ENCODE data around the gene ORC6. TPM values are rescaled to one million over a fixed set of nuclear protein-coding genes. Genes with fewer than 3 reads are reported as not detected.

ORC6 gene
- total and polyA plus RNA-seq, 3 experiments from 2014 or later: 1.3 to 56.9 (median 56.6) TPM

DNA sequence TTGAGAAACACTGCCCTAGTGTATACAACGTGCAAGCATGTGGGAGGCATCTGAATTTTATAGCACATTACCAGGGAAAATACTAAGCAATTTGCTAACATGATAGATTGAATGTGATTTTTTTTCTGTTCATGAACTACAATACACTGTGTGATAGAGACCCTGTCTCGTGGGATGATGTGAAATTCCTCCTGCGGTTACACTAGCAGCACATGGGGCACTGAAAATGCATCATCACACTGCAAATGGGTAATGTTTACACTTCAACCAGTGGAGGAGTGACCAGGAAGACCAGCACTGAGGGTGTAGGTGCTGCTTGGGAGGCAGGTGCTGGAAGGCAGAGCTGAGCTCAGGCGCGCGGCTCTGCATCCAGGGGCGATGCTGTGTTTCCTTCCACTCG, 28.8 kb downstream of the ORC6 start:
- Mint-ChIP-seq H3K27ac (no peak overlapping the region), H3K4me3 (no peak overlapping the region), H3K9me3 (no peaks in the 10 kb centered on the region), H3K36me3 (no peaks in the 10 kb centered on the region), H3K4me1 (no peaks in the 10 kb centered on the region), H3K27me3 (peaks cover 0 to 5% of the 10 kb centered on the region in 2 donors)
- Histone ChIP-seq H3K36me3 (ENCODE audit: insufficient read depth, low read length) (no peaks in the 10 kb centered on the region), H3K4me1 (ENCODE audit: insufficient read depth, low read length) (no peaks in the 10 kb centered on the region), H3K4me3 (ENCODE audit: low read length) (no peak overlapping the region), H3K9me3 (ENCODE audit: low read length) (no peaks in the 10 kb centered on the region), H3K27ac (ENCODE audit: low read depth, low read length) (no peak overlapping the region), H3K27me3 (ENCODE audit: insufficient read depth, low read length, poor library complexity, severe bottlenecking) (no peaks in the 10 kb centered on the region)
- POLR2A ChIA-PET: no interaction called here
- CTCF ChIA-PET: no interaction called here
- DNase-seq: no peak

- no peaks in the 10 kb centered on the region for H3K27me3 ChIP-seq (ENCODE audit: insufficient read depth, low read length, poor library complexity, severe bottlenecking)
- H3K4me3 Mint-ChIP-seq: no peak overlapping the region
- H3K4me1 Mint-ChIP-seq: no peaks in the 10 kb centered on the region
- ChIA-PET CTCF (no interaction called here), POLR2A (no interaction called here)
- no peaks in the 10 kb centered on the region for H3K9me3 ChIP-seq (ENCODE audit: low read length)
- H3K36me3 ChIP-seq (ENCODE audit: insufficient read depth, low read length): no peaks in the 10 kb centered on the region
- no peaks in the 10 kb centered on the region for H3K36me3 Mint-ChIP-seq
- no peak overlapping the region for H3K4me3 ChIP-seq (ENCODE audit: low read length)
- H3K4me1 ChIP-seq (ENCODE audit: insufficient read depth, low read length): no peaks in the 10 kb centered on the region
- H3K9me3 Mint-ChIP-seq: peaks cover 0 to 5% (median 0%) of the 10 kb centered on the region in 5 donors
- no peak for DNase-seq
- peaks cover 0 to 5% of the 10 kb centered on the region in 2 donors for H3K27me3 Mint-ChIP-seq
- H3K27ac ChIP-seq (ENCODE audit: low read depth, low read length): no peak overlapping the region
- H3K27ac Mint-ChIP-seq: no peak overlapping the region
Observed at GRCh38 chr16:46719528-46719927, 30.1 kb downstream of the ORC6 start.

DNA sequence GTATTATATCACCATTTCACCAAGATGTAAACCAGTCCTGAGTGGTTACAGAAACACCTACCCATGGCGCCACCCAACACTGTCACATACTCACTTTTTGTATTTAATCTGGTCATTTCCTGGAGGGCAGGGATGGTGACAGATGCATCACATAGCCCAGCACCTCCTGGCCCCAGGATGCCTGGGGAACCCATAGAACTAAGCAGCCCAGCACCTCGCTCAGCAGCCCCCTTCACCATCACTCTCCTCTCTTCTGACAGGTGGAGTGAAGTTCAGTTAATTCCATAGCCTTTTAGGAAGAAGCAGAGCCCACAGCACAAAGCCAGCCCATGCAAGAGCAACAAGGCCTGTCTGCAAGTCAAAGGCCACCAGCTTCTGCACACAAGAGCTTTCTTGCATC, 31.2 kb downstream of the ORC6 start:
- ChIA-PET CTCF (no interaction called here), POLR2A (no interaction called here)
- Histone ChIP-seq H3K36me3 (ENCODE audit: insufficient read depth, low read length) (no peaks in the 10 kb centered on the region), H3K27me3 (ENCODE audit: insufficient read depth, low read length, poor library complexity, severe bottlenecking) (no peaks in the 10 kb centered on the region), H3K9me3 (ENCODE audit: low read length) (no peaks in the 10 kb centered on the region), H3K4me1 (ENCODE audit: insufficient read depth, low read length) (no peaks in the 10 kb centered on the region), H3K27ac (ENCODE audit: low read depth, low read length) (no peak overlapping the region), H3K4me3 (ENCODE audit: low read length) (no peak overlapping the region)
- no peak for DNase-seq
- Mint-ChIP-seq H3K27ac (no peak overlapping the region), H3K27me3 (no peaks in the 10 kb centered on the region), H3K9me3 (peaks cover under 1 to 8% (median 2%) of the 10 kb centered on the region in 5 donors), H3K4me1 (no peaks in the 10 kb centered on the region), H3K36me3 (peaks cover 0 to under 1% (median 0%) of the 10 kb centered on the region in 3 donors), H3K4me3 (no peak overlapping the region)

DNA sequence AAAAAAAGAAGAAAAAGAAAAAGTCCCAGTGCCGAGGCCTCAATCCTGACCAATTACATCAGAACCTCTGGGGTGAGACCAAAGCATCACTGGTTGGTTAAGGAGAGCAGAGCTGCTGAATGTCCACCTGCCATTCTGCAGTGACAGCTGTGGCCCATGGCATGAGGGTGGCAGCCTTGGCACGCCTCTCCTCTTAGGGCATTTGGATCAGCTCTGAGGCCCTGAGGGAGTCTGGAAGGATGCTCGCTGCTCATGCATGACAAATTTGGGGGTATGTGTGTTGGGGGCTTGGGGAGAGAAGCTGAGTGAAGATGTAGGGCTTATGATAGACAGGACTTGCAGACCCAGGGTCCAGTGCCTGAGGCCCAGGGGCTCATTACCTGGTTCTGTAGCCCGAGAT, 32.4 kb downstream of the ORC6 start:
- peaks cover 3 to 8% (median 6%) of the 10 kb centered on the region in 5 donors for H3K9me3 Mint-ChIP-seq
- ChIA-PET CTCF (no interaction called here), POLR2A (no interaction called here)
- H3K27ac ChIP-seq (ENCODE audit: low read depth, low read length): no peak overlapping the region
- H3K4me1 Mint-ChIP-seq: no peaks in the 10 kb centered on the region
- peaks cover 0 to 5% (median 0%) of the 10 kb centered on the region in 3 donors for H3K36me3 Mint-ChIP-seq
- H3K27ac Mint-ChIP-seq: no peak overlapping the region
- H3K36me3 ChIP-seq (ENCODE audit: insufficient read depth, low read length): no peaks in the 10 kb centered on the region
- H3K4me1 ChIP-seq (ENCODE audit: insufficient read depth, low read length): no peaks in the 10 kb centered on the region
- no peaks in the 10 kb centered on the region for H3K9me3 ChIP-seq (ENCODE audit: low read length)
- no peak overlapping the region for H3K4me3 Mint-ChIP-seq
- H3K27me3 ChIP-seq (ENCODE audit: insufficient read depth, low read length, poor library complexity, severe bottlenecking): no peaks in the 10 kb centered on the region
- no peaks in the 10 kb centered on the region for H3K27me3 Mint-ChIP-seq
- no peak overlapping the region for H3K4me3 ChIP-seq (ENCODE audit: low read length)
- DNase-seq: no peak

DNA sequence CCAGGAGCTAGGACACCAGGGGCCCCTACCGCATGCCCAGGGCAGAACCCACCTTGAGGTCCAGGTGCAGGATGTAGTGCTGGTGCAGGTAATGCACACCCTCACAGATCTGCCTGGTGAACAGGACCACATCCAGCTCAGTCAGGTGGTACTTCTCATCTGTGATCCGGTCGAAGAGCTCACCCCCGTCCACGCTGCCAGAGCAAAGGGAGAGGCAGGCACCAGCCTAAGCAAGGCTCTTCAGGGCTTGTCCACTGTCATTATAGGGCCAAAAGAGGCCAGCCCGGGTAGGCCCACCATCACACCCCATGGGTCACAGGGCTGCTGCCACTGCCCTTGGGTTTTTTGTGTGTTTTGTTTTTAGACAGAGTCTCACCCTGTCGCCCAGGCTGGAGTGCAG, 37.7 kb downstream of the ORC6 start:
- Mint-ChIP-seq H3K27me3 (peaks cover 0 to 8% of the 10 kb centered on the region in 2 donors), H3K4me1 (no peaks in the 10 kb centered on the region)
- CTCF ChIA-PET: no interaction called here

GRCh38 chr16:46727630-46728029, 38.2 kb downstream of the ORC6 start:
- POLR2A ChIA-PET: no interaction called here
- no peak overlapping the region for H3K27ac ChIP-seq (ENCODE audit: low read depth, low read length)
- Mint-ChIP-seq H3K27me3 (peaks cover 0 to 8% of the 10 kb centered on the region in 2 donors), H3K9me3 (peaks cover 3 to 8% (median 6%) of the 10 kb centered on the region in 5 donors), H3K27ac (no peak overlapping the region), H3K36me3 (peaks cover 0 to 5% (median 0%) of the 10 kb centered on the region in 3 donors), H3K4me1 (no peaks in the 10 kb centered on the region), H3K4me3 (no peak overlapping the region)
- no peaks in the 10 kb centered on the region for H3K36me3 ChIP-seq (ENCODE audit: insufficient read depth, low read length)
- no peaks in the 10 kb centered on the region for H3K27me3 ChIP-seq (ENCODE audit: insufficient read depth, low read length, poor library complexity, severe bottlenecking)
- CTCF ChIA-PET: no interaction called here
- H3K4me1 ChIP-seq (ENCODE audit: insufficient read depth, low read length): no peaks in the 10 kb centered on the region
- no peak for DNase-seq
- H3K9me3 ChIP-seq (ENCODE audit: low read length): no peaks in the 10 kb centered on the region
- no peak overlapping the region for H3K4me3 ChIP-seq (ENCODE audit: low read length)

More for the DNA sequence above, 37.7 kb downstream of the ORC6 start:
- Mint-ChIP-seq H3K9me3 (peaks cover 3 to 8% (median 6%) of the 10 kb centered on the region in 5 donors), H3K4me3 (no peak overlapping the region), H3K36me3 (peaks cover 0 to 5% (median 0%) of the 10 kb centered on the region in 3 donors), H3K27ac (no peak overlapping the region)
- Histone ChIP-seq H3K9me3 (ENCODE audit: low read length) (no peaks in the 10 kb centered on the region), H3K4me1 (ENCODE audit: insufficient read depth, low read length) (no peaks in the 10 kb centered on the region), H3K27me3 (ENCODE audit: insufficient read depth, low read length, poor library complexity, severe bottlenecking) (no peaks in the 10 kb centered on the region), H3K27ac (ENCODE audit: low read depth, low read length) (no peak overlapping the region), H3K36me3 (ENCODE audit: insufficient read depth, low read length) (no peaks in the 10 kb centered on the region), H3K4me3 (ENCODE audit: low read length) (no peak overlapping the region)
- POLR2A ChIA-PET: no interaction called here
- no peak for DNase-seq

- Histone ChIP-seq H3K27me3 (ENCODE audit: insufficient read depth, low read length, poor library complexity, severe bottlenecking) (no peaks in the 10 kb centered on the region), H3K36me3 (ENCODE audit: insufficient read depth, low read length) (no peaks in the 10 kb centered on the region), H3K4me1 (ENCODE audit: insufficient read depth, low read length) (no peaks in the 10 kb centered on the region), H3K27ac (ENCODE audit: low read depth, low read length) (no peak overlapping the region), H3K9me3 (ENCODE audit: low read length) (no peaks in the 10 kb centered on the region), H3K4me3 (ENCODE audit: low read length) (no peak overlapping the region)
- no peak overlapping the region for H3K4me3 Mint-ChIP-seq
- peaks cover 3 to 8% (median 6%) of the 10 kb centered on the region in 5 donors for H3K9me3 Mint-ChIP-seq
- ChIA-PET POLR2A (no interaction called here), CTCF (no interaction called here)
- peaks cover 0 to 5% (median 0%) of the 10 kb centered on the region in 3 donors for H3K36me3 Mint-ChIP-seq
- H3K27me3 Mint-ChIP-seq: peaks cover 0 to 8% of the 10 kb centered on the region in 2 donors
- H3K4me1 Mint-ChIP-seq: no peaks in the 10 kb centered on the region
- peak overlapping the region in 1 of 8 donors; percentile 55 for H3K27ac Mint-ChIP-seq
- no peak for DNase-seq
Observed at GRCh38 chr16:46728806-46729205, 39.3 kb downstream of the ORC6 start.

GRCh38 chr16:46729326-46729995, 40.0 kb downstream of the ORC6 start:
- no peaks in the 10 kb centered on the region for H3K27me3 ChIP-seq (ENCODE audit: insufficient read depth, low read length, poor library complexity, severe bottlenecking)
- Mint-ChIP-seq H3K4me1 (no peaks in the 10 kb centered on the region), H3K27me3 (peaks cover 0 to 8% of the 10 kb centered on the region in 2 donors), H3K27ac (no peak overlapping the region), H3K9me3 (peaks cover 2 to 8% (median 5%) of the 10 kb centered on the region in 5 donors), H3K4me3 (no peak overlapping the region), H3K36me3 (peaks cover 0 to 5% (median 0%) of the 10 kb centered on the region in 3 donors)
- H3K4me3 ChIP-seq (ENCODE audit: low read length): no peak overlapping the region
- no peaks in the 10 kb centered on the region for H3K4me1 ChIP-seq (ENCODE audit: insufficient read depth, low read length)
- no peaks in the 10 kb centered on the region for H3K9me3 ChIP-seq (ENCODE audit: low read length)
- H3K36me3 ChIP-seq (ENCODE audit: insufficient read depth, low read length): no peaks in the 10 kb centered on the region
- H3K27ac ChIP-seq (ENCODE audit: low read depth, low read length): no peak overlapping the region
- ChIA-PET CTCF (no interaction called here), POLR2A (no interaction called here)
- DNase-seq: no peak

Data from CD8-positive, alpha-beta memory T cell (primary cell).